ENCODE data around the gene MYO18B.

The MYO18B gene

DNA sequence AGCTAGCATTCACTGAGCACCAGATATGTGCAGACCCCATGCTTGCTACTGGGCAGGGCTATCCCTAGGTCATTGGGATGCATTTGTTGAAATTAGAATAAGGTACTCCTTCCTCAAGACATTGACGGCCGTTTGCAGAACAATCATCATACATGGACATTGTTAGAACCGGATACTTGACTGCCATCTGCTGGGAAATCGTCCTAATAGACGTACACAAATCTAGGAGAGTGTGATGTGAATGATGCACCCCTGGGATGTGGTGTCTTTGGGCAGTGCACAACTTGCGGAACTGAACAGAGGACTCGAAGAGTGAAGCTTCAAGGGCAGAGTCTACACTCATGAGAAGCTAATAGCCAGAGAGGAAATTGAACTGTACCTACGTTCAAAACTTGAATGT lies 35.9 kb downstream of the MYO18B start:
- DNase-seq: no peak

DNA sequence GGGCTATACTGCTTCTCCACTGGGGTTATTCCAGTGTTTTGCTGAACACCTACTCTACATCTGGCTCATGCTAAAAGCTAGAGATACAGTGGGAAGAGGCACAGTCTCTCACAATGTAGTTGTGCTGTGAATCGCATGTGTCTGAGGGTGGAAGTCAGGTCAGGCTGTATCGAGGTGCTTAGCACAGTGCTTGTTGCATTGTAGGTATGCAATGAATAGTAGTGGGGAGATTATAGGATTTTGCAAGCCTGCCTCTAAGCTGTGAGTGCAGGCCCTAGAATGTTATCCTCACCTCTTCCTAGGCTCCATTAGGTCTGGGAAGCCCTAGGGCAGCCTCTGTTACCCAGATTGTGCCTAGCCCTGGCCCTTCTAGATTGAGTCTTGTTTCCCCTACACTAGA lies 37.4 kb downstream of the MYO18B start:
- no peak for DNase-seq

DNA sequence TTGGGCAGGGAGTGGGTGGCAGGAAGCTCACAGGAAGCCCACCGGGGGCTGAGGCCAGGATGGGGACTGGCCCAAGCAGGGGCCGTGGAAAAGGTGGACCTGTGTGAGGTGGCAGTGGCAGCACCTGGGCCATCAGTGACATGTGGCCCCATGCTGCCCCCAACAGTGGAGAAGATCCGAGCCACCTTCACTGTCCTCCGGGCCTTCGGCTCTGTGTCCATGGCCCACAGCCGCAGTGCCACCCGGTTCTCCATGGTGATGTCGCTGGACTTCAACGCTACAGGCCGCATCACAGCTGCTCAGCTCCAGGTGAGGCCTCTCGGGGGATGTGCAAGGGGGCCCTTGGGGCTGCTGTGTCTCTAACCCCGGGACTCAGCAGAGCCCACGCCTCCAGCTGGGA lies 37.9 kb downstream of the MYO18B start:
- no peak for DNase-seq

DNA sequence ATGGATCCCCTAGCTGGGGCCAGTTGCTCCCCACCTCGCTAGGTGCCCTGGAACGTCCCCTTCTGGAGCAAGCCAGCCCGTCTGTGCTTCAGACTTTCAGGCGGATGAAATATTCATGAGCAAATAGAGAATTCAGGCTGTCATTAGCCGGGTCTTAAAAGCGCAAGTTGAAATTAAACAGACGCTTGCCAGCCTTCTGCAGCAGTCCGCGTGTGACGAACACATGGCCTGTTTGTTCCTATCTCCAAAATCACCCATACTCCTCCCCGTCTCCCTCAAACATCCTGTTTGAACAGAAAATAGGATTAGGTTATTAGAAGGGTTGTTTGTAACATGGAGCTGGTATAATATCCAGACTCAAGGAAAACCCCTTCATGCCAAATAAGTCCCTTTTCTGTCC lies 38.7 kb downstream of the MYO18B start:
- no peak for DNase-seq

DNA sequence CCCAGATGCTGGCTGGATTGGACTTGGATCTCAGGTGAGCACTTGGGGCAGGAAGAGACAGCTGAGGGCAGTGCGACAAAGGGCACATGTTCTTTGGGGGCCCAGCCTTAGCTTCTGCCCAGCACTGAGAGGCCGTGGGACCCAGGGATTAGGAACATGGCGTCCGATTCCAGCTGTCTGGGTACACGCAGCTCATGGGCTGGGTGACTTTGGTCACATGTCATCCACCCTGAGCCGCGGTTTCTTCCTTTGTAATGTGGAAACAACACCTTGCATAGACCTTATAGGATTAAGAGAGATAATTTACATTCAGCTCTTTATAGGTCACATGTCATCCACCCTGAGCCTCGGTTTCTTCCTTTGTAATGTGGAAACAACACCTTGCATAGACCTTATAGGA lies 39.8 kb downstream of the MYO18B start:
- no peak for DNase-seq

DNA sequence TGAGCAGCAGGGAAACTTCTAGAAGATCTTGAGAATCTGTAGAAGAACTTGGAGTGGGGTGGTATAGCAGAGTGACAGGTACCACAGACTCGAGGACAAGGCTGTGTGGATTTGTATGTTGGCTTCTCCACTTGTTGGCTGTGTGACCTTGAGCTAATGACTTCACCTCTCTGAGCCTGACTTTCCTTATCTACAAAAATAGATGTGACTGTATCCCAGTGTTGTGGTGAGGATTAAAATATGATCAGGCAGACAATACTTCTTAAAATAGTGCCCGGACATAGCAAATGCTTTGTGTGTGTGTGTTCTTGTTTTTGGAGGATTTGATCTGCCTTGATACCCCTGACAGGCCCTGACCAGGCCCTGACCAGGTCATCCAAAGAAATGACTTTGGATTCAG lies 40.8 kb downstream of the MYO18B start:
- no peak for DNase-seq

DNA sequence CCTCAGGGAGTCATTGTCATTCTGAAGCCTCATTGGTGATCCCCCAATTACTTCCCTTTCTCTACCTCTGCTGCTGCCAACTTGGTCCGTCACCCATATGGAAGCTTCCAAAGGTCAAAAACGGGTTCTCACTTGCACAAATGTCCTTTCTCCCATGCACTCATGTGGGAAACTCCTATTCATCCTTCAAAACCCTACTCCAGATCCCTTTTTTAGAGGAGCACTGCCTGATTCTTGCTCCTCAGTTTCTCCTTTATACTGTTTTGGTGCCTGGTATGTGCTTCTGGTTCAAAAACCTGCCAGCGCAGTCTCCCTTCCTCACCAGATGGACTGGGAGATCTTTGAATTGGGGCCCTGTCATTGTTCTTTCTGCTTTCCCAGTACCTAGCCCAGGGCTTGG lies 41.9 kb downstream of the MYO18B start:
- DNase-seq: no peak

DNA sequence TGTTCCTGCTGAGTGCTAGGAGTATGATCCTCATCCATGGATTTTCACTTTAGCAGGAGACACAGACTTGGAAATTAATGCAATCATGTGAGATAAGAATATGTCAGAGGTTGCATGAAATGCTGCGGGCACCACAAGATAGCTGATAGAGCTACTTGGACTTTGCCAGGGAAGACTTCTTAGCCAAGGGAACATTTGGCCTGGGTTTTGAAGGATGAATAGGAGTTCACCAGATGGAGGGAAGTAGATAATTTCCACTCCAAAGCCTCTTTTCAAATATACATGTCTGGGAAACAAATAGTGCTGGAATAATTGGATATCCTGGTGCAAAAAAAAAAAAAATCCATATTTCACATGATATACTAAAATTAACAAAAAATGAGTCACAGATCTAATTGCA lies 44.2 kb downstream of the MYO18B start:
- no peak for DNase-seq

DNA sequence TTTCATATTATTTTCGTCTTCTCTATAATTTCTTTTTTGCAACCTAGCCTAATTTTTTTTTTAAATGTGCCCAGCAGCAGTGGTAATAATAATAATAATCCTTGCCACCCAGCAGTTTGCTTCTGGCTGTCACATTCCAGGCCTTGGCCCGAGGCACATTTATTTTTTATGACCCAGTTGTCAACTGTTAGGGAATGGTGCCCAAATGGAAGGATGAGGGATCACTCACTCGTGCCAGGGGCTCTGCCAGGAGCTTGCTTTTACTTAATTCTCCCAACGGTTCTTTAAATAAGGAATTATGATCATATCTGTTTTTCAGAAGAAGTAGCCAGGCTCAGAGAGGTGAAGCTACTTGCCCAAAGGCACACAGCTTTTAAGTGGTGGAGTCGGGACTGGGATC lies 49.6 kb downstream of the MYO18B start:
- no peak for DNase-seq

DNA sequence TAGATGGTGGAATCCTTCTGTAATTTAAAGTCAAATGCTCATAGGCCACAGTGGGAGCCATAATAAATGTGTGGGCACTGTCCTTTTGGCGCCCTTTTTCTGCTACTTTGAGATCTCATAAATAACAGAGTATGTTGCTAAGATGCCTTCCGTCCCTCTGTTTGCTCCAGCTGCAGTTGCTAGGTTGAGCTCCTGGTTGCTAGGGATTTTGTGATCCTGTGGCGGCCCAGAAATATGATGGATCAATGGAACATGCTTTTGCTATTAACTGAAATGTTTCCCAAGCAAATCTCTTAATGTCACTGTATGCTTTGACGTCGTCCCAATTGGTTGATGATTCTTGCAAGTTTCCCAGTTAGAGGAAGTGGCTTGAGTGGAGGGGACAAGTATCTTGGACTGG lies 53.5 kb downstream of the MYO18B start:
- DNase-seq: no peak

DNA sequence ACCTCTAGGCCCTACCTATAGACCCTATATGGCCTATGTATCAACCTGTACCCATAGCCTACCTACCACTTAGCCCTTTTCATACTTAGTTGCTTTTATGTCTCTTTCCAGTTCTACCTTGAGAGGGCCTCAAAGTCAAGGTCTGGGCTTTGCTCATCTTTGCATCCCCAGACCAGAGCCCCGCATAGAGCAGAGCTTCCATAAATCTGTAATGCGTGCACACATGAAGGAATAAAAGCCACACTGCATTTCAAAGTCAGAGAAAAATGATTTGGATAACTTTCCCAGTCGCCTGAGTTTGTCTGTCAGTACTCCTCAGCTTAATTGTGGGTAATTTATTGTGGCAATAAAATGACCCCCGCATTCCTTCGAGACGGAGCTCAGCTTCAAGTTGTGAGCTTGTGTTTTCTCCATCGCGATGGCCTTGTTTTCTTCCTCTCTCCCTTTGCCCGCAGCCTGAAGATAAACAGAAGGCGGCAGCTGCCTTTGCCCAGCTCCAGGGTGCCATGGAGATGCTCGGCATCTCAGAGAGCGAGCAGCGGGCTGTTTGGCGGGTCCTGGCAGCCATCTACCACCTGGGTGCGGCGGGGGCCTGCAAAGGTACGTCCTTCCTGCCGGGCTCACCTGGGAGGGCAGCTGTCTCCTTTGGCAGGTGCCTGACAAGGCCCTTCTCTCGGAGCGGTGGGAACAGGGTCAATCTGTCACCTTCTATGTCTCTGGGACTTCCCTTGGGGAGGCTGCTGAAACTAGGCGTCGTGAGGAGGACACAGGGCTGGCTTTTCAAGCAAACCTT lies 55.7 kb downstream of the MYO18B start:
- no peak for DNase-seq

DNA sequence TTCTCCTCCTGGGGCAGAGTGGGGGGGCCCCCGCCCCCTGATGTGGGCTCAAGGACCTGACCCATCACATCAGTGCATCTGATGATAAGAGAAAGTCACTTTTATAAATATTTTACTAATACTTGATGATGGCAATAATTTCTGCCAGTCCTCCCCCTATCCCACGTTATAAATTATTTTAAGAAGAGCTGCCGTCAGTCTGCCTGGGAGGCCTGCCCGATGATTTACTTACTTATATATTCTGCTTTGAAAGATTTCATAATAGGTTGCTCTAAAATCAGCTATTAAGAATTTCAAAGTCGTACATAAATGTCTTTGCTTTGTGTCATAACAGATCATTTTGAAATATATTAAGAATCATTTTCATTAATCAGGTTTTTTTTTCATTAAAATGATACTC lies 58.8 kb downstream of the MYO18B start:
- no peak for DNase-seq

DNA sequence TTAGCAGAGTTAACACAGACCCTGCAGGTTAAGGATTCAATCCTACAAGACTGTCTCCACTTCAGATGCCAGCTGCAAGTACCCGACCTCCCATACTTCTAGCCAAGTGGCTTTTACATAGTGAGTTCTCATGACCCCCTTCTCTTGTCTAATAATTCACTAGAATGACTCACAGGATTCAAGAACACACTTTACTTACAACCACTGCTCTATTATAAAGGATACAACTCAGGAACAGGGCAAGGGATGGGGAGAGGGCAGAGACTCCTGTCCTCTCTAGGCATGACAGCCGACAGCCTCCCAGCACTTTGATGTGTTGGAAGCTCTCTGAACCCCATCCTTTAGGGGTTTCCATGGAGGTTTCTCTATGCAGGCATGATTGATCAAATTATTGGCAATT lies 60.0 kb downstream of the MYO18B start:
- DNase-seq: no peak

DNA sequence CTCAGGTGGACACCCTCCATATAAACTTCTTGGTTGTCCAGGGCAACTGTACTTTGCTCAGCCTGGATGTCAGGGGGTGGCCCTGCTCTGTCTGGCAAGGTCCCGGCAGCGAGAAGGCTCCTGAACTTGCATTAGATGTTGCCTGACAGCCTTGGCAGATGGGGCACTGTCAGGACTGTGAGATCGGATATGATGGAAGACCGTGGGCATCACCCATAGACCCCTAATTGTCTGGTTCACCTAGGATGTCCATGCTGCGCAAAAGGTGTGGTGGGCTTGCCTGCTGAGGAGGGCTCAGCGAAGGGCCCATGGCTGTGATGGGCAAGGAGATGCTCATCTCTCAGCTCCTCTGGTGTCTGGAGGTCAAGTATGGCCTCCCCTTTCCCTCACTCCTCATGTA lies 62.7 kb downstream of the MYO18B start:
- DNase-seq: no peak

DNA sequence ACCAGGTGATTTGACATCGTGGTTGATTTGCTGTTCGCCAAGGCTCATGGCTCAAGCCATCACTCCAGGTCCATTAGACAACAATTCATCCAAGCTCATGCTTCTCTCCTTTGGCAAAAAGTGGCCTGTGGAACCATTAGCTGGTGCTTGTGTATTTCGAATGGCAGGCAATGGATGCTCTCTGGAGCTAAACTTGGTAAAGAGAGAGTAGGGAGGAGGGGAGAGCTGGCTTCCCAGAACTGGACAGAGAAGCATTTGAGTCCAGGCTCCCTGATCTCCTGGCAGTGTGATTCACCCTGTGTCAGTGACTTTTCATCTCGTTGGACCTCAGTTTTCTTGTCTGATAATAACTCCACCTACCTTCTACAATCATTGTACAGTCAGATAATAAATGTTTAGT lies 64.6 kb downstream of the MYO18B start:
- no peak for DNase-seq

DNA sequence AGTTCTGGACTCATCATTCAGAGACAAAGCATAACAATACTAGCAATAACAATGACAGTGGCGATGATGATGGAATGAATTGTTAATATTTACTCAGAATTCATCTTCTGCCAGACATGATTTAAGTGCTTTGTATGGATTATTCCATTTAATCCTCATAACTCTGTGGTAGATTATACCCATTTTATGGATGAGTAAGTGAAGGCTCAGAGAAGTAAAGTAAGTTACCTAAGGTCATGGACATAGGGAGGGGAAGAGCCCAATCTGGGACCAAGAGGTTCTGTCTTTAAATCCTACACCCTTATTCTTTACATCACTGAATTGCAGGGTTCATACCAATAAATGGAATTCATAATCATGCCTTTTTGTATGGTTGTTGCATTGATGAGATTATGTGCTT lies 72.7 kb downstream of the MYO18B start:
- no peak for DNase-seq

DNA sequence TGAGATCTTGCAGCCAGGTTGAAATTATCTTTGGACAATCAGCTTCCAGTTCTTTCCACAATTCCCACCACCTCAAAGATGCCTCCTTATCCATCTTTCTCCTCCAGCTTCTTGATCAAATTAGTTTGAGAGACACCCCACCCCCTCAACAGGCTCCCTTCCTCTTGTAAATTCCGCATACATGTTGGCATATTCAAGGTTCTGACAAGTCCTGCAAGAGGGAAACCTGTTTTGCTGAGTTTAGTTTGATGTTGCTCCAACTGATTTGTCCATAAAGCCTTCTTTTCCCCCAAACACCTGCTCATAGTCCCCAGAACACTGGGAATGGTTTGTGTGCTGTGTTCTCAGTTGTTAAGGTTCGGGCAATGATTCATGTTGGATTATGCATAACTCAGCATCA lies 73.6 kb downstream of the MYO18B start:
- no peak for DNase-seq

DNA sequence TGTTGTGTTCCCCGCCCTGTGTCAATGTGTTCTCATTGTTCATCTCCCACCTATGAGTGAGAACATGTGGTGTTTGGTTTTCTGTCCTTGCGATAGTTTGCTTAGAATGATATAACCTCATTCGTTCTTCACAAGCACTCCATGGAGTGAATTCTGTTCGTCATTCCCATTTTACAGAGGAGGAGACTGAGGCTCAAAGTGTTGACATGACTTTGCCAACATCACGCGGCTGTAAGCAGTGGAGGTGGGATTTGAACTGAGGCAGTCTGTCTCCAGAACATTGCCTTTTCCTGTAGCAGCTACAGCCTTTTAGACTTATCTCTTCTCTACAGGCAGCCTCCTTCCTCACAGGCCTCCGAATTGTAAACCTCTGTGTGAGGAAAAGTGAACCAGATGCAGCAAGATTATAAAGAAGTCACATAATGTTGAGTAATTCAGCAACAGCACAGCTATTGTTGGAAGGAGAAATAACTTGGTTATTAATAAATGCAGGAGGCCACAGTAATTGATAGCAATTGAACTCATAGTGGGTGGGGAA lies 74.6 kb downstream of the MYO18B start:
- DNase-seq: no peak

DNA sequence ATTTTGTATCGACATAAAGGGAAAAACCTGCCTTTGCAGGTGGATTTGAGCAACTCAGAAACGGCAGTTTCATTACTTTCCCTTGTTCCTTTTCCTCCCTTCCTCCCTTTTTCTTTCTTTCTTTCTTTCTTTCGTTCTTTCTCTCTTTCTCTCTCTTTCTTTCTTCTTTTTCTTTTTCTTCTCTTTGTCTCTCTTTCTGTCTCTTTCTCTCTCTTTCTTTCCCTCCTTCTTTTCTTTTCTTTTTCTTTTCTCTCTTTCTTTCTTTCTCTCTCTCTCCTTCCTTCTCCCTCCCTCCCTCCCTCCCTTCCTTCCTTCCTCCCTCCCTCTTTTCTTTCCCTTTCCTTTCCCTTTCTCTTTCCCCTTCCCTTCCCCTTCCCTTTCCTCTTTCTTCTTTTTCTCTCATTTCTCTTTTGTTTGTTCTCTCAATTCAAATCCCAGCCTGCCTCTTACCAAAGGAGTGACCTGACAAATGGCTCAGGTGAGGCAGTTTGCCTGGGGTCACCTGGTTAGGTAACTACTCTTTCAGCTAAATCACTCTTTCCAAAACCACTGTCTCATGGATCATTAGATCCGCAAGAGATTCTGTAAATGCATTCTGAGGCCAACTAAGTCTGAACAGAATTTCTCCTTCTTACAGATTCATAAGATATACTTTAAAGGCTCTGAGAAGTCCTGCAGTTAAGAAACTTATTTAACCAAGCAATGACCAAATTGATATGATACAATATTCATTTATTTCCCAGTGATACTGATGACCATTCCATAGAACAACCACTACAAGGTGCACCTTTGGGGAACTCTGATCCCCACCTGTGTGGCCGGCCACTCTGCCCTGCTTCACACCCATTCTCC lies 75.3 kb downstream of the MYO18B start:
- no peak for DNase-seq

DNA sequence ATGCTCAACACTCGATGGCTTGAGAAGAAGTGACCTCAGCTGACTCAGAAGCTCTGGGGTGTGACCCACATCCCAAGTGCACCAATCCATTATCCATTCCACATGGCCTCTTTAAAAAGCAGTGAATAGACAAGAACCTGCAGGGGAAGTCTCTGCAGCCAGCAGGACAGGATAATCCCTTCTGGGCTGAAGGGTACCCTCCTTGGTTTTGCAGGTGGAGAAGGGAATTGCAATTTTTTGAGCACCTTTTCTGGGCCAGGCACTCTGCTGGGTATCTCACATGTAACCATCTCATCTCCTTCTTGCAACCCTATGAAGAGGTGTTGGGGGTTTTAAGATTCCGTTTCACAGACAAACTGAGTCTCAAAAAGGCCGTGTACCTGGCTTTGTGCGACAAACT lies 76.6 kb downstream of the MYO18B start:
- DNase-seq: no peak

DNA sequence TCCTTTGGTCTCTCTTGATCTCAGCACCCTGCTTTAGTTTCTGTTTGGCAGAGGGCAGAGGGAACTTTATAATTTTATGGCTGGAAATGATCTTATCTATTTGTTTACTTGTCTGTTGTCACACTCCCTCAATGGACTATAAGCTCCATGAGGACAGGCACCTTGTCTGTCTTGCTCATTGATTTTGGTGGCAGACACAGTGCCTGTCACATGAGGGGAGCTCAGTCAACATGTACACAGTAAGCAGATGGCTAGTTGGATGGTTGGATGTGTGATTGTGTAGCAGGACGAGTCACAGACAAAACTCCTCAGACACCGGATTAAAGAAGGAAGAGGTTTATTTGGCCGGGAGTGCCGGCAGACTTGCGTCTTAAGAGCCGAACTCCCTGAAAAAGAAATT lies 80.4 kb downstream of the MYO18B start:
- no peak for DNase-seq

DNA sequence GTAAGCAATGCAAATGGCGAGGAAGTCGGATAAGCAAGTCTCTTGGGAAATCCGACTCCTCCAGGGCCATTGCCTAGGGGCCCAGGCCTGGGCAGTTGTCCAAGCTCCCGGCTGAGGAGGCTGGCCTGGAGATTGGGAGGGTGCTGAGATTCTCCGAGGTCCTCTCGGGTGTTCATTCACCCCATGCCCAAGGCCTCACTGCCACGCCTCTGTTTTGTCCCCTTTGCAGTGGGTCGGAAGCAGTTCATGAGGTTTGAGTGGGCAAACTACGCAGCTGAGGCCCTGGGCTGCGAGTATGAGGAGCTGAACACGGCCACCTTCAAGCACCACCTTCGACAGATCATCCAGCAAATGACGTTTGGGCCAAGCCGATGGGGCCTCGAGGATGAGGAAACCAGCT lies 81.3 kb downstream of the MYO18B start:
- no peak for DNase-seq

DNA sequence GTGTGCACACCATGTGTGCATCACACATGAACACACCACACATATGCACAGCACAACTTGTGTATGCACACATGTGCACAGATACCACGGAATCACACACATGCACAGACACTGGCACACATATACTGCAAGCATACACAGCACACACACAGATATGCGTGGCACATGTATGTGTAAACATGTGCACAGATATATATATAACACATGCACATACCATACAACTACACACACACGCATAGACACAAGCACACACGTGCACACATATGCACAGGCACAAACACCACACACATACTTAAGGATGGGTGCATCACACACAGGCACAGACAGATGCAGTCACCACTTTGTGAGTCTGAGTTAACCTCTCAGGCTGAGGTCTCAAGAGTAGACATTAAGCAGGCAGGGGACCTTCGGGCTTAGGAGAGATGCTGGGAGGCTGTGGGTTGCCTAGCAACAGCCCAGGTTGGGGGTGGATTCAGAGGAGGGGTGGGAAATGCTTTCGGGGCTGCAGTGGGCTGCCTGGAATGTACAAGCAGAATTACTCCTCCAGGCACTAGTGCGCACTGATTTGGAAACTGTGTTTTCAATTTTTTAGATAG lies 82.9 kb downstream of the MYO18B start:
- no peak for DNase-seq

DNA sequence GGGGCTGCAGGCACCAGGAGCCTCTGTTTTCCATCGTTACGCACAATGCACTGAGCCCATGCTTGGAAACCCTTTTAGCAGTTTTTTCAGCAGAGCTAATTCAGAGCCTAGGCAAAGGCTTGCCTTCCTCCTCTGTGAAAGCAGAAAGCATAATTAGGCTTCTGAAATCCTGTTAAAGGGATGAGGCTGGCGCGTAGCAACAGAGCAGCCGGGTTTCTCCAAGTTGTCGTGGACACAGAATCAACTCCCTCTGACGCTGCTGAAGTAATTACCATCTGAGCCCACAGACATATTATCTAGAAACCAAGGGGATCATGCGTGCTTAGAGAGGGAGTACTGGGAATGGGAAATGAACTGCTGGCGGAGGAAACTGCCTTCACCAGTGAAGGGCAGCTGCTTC lies 85.4 kb downstream of the MYO18B start:
- no peak for DNase-seq
